NCI-H146 treated with DMSO at 0.1 percent for 48 hours (cell line): ENCODE measurements around the gene PCP2.
"Not testable (repeated sequence)": the region's sequence is repeated elsewhere in the genome, so short reads cannot be mapped to it uniquely, and the experiment has no call there.

Source experiments
- DNase-seq: peaks from one replicate; lab custom pipeline; 2025; ENCODE audit not compliant: unreplicated experiment; lab: John Stamatoyannopoulos, UW

PCP2 gene

DNA sequence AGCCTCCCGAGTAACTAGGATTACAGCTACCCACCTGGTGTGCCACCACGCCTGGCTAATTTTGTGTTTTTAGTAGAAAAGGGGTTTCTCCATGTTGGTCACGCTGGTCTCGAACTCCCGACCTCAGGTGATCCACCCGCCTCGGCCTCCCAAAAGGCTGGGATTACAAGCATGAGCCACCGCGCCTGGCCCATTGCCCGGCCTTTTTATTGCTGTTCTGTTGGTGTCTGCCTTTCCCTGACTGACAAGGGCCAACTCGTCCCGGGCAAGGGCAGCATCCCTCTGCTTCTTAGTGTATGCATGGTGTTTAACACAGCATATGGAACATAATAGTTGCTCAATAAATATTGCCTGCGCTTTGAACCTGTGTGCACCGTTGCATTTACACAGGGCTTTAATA is 29.1 kb upstream of the PCP2 start:
- DNase-seq = no peak

DNA sequence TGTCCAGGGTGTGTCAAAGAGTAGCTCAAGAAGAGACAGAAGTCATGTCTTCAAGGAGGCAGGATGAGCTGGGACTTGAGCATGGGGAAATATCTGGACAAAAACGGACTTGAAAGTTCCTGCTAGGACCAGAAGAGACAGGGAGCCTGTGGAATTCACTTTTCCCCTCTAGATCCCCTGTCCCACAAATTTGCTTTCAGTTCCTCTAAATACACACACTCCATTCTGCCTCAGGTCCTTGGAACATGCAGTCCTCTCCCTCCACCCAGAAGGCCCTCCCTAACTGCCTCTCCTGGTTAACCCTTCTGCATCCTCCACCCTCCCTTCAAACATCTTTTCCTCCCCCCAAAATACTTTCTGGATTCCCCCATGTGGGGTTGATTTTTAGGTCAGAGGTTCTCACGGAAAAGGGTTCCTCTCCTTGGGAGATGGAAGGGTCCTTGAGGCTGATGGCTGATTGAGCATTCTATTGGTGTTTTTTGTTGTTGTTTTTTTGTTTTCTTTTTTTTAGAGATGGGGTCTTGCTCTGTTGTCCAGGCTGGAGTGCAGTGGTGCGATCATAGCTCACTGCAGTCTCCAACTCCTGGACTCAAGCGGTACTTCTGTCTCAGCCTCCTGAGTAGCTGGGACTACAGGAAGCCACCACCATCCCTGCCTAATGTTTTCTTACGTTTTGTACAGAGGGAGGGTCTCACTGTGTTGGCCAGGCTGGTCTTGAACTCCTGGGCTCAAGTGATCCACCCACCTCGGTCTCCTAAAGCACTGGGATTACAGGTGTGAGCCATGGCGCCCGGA is 28.4 kb upstream of the PCP2 start:
- no peak for DNase-seq

DNA sequence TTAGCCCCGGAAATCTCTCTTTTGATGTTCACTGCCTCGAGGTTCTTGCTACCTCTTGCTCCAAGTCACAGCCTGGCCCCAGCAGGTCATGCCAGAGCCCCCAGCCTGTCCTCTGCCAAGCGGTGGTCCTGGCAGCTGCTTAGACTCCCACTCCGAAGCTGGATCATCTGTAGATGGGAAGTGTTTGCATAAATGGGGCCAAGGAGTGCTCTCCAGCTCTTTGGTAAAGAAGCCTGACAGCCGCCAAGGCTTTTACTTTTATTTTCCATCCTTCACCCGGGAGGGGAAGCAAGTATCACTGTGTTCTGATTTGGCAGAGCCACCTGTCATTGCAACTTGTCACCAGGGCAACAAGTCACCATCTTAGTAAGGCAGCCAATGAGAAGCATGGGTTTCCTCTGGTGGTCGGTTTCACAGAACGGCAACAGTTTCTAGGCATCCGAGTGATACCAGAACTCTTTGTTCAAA is 24.7 kb upstream of the PCP2 start:
- no peak for DNase-seq

DNA sequence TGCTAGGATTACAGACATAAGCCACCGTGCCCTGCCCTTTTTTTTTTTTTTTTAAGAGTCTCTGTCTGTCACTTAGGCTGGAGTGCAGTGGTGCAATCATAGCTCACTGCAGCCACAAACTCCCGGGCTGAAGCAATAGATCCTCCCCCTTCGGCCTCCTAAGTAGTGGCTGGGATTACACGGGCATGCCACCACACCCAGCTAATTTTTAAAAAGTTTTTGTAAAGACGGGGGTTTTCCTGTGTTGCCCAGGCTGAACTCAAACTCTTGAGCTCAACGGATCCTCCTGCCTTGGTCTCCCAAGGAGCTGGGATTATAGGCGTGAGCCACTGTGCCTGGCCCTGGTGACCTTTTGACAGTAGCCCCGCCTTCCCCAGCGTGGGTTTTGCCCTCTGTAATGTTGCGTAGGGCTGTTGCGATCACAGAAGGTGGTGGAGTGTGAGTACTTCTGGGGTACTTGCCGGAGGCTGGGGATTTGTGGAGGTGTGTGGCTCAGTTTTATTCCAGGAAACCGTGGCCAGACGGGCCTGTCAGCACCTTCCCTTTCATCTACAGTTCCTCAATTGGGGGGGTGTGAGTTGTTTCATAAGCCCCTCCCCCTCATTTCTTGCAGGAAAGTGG is 23.7 kb upstream of the PCP2 start:
- no peak for DNase-seq

DNA sequence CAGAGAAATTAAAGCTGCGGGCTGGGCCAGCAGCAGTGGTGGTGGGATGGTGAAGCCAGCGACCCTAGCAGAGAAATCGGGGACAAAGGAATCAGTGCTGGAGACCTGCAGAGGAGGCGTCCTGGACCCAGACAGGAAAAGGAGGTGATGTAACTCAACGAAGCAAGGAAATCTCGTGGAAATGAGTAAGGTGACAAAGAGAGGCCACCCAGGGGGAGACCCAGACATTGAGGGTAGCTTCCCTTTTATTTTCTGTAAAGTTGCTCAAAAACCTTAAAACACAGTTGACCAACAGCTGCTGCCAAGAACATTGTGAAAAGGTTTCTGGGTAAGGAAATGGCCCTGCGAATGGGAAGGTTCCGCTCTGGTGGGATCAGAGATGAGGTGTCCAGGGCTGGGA is 22.1 kb upstream of the PCP2 start:
- no peak for DNase-seq

DNA sequence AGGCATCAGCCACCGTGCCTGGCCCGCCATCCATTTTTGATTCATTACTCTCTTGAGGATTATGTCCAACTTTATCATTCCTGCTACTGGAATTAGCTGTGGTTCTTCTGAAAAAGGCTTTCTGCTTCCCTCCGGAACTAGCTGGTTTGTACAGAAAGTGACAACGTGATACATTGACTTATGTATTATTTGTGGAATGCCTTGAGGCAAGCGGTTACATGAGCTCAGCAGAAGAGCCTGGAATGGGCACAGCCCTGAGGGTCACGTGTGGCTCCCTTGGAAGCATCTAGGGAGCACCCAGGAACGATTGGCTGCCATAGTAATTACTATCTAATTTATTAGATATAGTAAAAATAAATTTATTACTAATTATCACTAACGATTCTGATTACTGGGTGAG is 20.9 kb upstream of the PCP2 start:
- DNase-seq = no peak

DNA sequence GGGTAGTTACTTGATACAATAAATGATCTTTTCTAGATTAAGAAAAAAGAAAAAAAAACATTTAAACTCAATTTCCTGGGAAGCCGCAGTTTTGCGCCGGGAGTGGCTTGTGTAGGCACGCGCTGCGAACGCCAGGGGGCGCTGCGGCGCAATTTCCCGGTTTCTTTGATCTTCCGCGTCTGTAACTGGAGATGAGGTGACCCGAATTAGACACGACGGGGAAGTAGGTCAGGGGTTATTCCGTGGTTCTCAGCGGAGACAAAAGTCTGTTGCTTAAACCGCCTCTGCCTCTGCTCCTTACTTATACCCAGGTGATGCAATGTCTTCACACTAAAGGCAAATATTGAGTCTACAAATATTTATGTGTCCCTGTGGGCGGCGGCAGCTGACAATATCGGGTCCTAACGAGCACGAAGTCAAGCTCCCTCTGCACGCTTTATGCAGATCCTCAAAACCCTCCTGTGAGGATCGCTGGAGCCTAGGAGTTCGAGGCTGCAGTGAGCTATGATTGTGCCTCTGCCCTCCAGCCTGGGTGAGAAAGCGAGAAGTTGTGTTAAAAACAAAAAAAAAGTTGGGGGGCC is 18.6 kb upstream of the PCP2 start:
- peak; percentile 30 for DNase-seq

DNA sequence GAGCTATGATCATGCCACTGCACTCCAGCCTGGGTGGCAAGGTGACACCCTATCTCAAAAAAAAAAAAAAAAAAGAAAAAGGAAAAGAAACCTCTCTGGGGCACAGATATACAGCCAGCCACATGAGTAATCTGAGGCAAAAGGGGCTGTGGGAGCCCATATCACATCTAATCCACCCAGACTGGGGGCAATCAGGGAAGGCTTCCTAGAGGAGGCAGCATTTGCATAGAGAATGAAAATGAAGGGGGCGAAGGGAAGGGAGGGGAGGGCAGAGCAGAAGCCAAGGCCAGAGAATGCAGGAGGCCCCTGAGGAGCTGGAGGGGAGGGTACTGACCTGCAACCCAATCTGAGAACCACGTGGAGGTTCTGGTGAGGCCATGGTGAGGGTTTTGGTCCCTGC is 16.6 kb upstream of the PCP2 start:
- DNase-seq = no peak

DNA sequence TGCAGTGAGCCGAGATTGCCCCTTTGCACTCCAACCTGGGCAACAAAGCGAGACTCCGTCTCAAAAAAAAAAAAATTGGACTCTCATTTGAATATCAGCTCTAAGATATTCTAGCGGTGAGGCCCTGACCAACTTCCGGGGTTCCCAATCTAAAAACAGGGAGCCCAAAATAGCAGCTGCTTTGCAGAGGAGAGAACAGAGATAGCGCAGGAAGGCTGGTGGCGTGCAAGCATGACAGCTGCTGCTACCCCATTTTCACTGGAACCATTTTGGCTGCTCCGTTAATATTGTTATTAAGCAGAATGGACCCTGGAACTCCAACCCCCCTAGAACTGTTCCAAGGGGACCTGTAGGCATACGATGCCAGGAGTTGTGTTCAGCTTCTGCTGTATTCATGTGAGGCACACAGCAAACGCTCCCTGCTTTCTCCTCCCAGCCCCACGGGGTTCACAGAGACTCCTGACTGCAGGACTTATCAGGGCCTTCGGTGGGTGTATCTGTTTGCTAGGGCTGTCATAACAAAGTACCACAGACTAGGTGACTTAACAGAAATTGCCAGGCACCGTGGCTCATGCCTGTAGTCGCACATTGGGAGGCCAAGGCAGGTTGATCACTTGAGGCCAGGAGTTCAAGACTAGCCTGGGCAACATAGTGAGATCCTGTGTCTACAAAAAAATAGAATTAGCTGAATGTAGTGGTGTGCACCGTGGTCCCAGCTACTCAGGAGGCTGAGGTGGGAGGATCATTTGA is 14.9 kb upstream of the PCP2 start:
- DNase-seq = no peak

DNA sequence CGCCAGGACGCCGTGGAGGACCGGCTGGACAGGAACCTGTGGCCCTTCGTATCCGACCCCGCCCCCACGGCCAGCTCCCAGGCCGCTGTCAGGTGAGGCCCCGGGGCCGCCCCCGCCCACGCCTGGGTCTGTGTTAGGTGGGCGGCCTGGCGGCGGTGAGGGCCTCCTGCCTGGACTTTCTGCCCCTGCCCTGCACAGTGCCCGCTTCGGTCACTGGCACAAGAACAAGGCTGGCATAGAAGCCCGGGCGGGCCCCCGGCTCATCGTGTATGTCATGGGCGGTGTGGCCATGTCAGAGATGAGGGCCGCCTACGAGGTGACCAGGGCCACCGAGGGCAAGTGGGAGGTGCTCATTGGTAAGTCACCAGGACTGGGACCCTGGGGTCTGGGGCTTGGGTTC is 13.6 kb upstream of the PCP2 start:
- DNase-seq = no peak

DNA sequence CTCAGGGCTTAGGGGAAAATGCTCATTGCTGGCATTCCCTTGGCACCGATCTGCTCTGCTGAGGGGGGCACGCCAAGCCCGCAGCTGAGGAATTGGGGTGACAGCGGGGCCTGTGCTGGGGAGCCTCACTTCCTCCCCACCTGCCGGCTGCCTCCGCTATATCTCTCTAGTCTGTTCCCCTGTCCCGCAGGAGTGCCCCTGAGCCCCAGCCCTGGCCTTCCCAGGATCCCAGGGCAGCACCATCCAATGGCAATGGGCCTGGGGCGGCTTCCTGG is 12.8 kb upstream of the PCP2 start:
- DNase-seq = no peak

DNA sequence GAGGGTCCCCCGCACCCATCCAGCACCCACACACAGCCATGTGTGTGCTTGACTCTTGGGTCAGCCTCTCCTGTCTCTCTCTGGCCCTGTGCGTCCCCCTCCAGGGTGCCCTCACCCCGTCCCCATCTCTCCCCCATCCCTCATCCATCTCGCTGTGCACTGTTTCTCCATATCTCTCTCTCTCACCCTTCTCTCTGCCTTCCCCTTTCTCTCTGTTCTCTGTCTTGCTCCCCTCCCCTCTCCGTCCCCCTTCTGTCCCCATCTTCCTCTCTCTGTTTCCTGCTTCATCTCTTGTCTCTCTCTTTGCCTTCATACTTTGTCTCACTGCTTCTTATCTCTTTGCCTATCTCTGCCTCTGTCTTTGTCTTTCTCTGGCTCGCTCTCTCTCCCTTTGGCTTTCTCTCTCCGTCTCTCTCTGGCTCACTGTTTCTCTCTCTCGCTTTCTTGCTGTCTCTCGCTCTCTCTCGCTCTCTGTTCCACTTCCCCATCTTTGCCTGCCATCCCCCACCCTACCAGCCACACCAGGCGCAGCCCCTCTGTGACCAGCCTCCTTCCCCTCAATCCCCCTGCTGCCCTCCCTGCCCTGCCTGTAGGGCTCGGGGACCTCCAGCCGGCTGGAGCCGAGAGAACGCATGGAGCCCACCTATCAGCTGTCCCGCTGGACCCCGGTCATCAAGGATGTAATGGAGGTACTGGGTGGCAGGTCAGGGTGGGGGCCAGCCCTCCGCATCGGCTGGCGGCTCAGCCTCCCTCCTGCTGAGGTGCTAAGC is 12.3 kb upstream of the PCP2 start:
- no peak for DNase-seq

DNA sequence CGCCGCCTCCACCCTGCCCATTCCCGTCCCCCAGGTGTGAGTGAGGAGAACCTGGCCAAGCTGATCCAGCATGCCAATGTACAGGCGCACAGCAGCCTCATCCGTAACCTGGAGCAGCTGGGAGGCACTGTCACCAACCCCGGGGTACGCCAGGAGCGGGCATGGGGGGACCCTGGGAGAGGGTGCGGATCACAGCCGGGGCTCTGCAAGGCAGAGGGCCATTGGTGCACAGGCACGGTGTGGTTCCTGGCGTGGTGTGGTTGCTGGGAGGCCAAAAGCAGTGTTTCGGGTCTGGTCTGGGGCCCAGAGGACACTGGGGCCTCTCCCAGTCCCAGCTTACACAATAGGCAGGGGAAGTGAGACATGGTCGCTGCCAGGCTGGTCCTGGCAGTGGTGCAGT is 11.6 kb upstream of the PCP2 start:
- DNase-seq = no peak

DNA sequence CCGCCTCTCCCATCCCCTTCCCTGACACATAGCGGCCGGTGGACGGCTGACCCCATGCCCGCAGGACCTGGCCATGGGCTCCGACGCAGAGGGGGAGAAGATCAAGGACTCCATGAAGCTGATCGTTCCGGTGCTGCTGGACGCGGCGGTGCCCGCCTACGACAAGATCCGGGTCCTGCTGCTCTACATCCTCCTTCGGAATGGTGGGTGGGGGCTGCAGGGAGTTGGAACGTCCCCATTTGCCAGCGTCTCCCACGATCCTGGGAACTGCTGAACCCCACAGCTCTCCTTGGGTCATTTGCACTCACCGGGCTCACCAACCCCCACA is 11.0 kb upstream of the PCP2 start:
- no peak for DNase-seq

DNA sequence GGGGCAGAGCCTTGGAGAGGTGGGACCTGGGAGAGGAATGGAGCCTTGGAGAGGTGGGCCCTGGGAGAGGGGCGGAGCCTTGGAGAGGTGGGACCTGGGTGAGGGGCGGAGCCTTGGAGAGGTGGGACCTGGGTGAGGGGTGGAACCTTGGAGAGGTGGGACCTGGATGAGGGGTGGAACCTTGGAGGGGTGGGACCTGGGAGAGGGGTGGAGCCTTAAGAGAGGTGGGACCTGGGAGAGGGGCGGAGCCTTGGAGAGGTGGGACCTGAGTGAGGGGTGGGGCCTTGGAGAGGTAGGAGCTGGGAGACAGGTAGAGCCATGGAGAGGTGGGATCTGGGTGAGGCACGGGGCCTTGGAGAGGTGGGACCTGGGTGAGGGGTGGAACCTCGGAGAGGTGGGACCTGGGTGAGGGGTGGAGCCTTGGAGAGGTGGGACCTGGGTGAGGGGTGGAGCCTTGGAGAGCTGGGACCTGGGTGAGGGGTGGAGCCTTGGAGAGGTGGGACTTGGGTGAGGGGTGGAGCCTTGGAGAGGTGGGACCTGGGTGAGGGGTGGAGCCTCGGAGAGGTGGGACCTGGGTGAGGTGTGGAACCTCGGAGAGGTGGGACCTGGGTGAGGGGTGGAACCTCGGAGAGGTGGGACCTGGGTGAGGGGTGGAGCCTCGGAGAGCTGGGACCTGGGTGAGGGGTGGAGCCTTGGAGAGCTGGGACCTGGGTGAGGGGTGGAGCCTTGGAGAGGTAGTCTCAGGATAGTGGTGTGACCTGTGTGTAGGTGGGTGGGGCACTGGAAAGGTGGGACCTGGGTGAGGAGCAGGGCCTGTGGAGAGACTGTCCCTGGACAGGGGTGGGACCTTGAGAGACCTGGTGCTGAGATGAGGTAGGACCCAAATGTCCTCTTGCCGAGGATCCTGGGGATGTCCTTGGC is 10.4 kb upstream of the PCP2 start:
- not testable (repeated sequence) for DNase-seq

DNA sequence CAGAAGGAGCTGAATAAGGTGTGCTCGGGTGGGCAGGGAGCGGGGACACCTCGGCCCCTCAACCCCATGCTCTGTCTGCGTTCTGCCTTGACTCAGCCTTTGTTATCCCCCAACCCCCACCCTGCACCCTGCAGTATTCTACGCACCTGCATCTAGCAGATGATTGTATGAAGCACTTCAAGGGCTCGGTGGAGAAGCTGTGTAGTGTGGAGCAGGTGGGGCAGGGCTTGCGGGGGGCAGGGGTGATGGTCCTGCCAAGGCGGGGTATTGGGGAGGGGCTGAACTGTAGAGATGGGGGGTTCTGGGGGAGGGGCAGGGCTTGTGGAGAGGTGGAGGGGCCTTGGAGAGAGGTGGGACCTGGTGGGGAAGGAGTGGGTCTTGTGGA is 9.5 kb upstream of the PCP2 start:
- DNase-seq = no peak

DNA sequence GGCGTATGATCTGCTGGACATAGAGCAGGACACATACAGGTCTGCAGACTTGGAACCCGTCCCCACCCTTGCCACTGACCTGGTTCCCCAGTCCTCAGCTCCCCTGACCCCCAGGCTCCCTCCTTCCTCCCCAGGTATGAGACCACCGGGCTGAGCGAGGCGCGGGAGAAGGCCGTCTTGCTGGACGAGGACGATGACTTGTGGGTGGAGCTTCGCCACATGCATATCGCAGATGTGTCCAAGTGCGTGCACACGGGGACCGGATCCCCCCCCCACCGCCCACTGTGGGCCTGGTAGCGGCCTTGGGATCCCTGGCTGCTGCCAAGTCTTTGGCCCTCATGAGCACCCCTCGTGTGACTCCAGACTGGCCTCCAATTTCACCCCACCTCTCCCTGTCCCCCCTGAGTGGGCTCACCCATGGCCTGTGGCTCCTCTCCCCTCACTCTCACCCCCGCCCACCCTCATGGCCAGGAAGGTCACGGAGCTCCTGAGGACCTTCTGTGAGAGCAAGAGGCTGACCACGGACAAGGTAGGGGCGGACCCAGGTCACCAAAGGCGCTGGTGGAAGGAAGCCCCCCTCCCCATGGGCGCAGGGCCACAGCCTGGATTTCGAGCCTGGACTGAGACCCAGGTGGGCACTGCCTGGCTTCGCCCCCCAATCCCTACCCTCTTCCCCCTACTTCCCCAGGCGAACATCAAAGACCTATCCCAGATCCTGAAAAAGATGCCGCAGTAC is 8.9 kb upstream of the PCP2 start:
- DNase-seq = no peak

DNA sequence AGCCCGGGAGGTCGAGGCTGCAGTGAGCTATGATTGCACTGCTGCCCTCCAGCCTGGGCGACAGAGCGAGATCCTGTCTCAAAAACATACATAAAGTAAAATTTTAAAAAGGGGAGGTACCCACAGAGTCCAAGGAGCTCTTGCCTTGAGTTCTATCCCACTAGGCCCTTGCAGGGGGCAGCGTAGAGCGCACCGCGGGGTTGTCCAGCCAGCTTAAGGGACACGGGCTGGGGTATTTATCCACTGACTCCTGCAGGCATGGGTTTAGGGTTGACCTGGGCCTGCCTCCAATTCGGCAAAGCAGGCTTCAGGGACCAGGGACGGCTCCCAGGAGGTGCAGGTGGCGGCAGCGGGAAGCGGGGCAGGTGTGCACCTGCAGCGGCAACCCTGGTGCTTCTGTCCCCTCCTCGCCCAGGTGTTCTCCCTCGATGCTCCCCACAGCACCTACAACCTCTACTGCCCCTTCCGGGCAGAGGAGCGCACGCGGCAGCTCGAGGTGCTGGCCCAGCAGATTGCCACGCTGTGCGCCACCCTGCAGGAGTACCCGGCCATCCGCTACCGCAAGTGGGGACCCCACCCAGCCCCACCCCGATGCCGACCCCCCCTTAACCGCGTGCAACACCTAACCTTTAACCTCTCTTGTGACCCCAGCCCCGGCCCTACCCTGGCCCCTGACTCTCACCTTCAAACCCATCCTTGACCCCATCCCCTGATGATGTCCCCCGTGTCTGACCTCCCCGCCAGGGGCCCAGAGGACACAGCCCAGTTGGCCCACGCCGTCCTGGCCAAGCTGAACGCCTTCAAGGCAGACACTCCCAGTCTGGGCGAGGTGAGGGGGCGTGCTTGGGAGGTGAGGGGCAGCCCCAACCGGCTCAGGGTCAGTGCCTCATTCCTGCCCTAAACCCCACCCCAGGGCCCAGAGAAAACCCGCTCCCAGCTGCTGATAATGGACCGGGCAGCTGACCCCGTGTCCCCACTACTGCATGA is 8.1 kb upstream of the PCP2 start:
- no peak for DNase-seq

DNA sequence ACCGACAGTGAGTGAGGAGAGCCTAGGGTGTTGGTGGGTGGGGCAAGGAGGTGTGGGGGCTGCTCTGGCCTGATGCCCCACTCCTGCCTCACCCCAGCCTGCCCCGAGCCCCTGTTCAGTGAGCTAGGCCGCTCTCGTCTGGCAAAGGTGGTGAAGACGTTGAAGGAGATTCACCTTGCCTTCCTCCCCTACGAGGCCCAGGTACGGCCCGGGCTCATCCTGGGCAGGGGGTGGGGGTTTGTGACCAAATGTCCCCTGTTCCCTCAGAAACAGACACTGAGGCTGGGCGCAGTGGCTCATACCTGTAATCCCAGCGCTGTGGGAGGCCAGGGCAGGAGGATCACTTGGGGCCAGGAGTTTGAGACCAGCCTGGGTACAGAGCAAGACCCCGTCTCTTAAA is 7.3 kb upstream of the PCP2 start:
- no peak for DNase-seq
